Stimulated activated CD8-positive, alpha-beta memory T cell treated with anti-CD3 and anti-CD28 coated beads, Interleukin-15, amount 100 ng/mL, for 24 hours (primary cell): Measurements from ENCODE around the gene MYO1B.

Experiments used
- DNase-seq: peaks from one replicate; pipeline ENCODE4 v3.0.0-alpha.2; 2020; ENCODE audit warnings: low read depth

Gene MYO1B

GRCh38 chr2:191360918-191361317, 115.7 kb downstream of the MYO1B start:
- no peak for DNase-seq

DNA sequence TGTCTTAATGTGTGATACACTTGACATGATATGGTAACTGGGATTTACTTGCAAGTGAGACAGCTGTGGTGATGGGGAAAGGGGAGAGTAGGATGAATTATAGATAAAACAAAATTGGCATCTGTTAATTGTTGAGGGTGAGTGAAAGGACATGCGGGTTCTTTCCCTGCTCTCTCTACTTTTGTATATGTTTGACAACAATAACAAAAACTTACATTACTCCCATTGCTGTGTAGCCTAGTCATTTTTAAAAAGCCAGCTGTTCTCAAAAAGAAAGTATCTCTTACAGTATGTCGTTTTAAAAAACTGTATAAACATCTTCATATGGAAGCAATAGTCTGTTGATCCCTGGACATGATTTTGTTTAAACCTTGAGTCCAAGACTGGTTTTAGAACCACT, 117.6 kb downstream of the MYO1B start:
- DNase-seq, result no peak

DNA sequence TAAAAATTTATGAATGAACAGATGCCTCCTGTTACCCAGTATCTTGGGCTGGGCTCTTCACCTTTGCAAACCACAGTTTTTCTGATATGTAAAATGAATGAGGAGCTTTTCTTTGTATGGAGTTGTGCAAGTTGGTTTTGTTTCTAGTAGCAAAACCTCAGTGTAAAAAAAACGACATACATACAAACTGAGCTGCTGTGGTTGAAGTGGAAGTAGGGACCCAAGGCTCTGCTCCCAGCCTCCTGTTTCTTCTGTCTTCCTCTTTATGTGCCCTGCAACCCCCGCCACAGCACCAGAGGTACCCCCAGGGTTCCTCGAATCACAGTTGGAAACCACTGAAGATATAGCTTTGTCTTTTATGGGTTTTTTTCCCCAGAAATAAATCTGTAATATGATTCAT, 118.1 kb downstream of the MYO1B start:
- DNase-seq, result no peak

- no peak for DNase-seq
These were observed 119.9 kb downstream of the MYO1B start for GRCh38 chr2:191365089-191365488.

DNA sequence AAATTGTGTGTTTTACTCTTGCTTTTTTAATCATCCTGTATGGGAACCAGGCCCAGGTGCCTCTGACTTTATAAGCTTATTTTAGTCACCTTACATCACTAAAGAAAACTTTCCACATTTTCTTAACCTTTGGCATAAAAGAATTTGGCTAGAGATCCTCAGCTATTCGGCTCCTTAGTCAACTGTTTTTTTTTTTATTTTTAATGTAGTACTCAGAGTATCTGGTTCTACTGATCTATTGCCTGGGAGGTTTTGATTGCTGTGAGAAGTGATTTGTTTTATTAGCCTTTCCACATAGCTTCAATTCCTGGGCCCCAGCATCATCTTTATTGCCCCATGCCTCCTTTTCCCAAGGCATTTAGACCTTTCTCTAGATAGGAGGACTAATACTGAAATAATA, 121.0 kb downstream of the MYO1B start:
- DNase-seq, result no peak

- no peak for DNase-seq
These were observed 123.8 kb downstream of the MYO1B start for GRCh38 chr2:191369034-191369433.

GRCh38 chr2:191374366-191374765, 129.2 kb downstream of the MYO1B start:
- DNase-seq, result no peak

- DNase-seq, result no peak
These were observed 129.7 kb downstream of the MYO1B start for GRCh38 chr2:191374939-191375338.

DNA sequence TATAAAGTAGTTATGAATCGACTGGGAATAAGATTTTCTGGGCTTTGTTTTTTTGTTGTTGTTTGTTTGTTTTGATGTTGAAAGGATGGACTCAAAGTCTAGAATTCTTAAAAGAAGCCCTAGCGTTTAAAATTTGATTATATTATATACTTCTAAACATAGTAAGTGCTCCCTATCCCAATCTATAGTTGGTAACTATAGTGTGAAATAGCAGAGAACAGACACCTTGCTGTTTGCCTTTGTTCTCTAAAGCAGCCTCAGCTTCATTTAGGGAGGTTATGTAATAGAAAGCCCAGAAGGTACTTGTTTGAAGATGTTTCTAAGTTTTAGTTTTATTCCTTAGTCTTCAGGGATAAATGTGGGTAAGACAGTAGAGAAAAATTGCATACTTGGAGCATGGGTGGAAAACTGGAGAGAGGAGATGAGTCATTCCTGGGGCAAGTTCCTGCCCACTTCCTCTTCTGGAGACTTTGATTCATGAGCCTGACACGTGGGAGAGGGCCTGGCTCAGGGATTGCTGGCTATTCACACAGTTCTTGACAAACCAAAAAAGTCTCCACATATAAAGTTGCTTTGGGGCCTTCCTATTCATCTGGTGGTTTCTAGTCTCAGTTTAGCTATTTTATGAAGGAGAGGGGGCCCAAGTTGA, 131.9 kb downstream of the MYO1B start:
- no peak for DNase-seq

- no peak for DNase-seq
These were observed 134.2 kb downstream of the MYO1B start for GRCh38 chr2:191379375-191379774.

GRCh38 chr2:191382801-191383200, 137.6 kb downstream of the MYO1B start:
- DNase-seq, result no peak

GRCh38 chr2:191383486-191383885, 138.3 kb downstream of the MYO1B start:
- no peak for DNase-seq

DNA sequence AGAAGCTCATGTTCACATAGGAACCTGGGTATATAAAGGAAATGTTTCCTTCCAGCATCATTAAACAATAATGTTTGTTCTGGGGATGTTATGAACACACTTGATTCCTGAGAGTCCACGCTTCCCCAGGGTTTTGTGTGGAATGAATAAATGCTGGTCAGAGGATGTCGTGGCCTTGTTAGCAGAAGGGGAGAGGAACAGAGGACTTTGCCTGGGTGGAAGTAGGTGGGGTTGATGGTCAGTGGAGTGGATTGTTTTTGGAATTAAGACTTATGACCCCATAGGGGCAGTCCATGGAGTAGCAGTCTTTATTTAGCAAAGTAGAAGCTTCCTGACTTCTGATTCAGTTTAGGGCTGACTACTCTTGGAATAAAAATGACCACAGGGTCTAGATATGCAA, 139.6 kb downstream of the MYO1B start:
- DNase-seq, result no peak

DNA sequence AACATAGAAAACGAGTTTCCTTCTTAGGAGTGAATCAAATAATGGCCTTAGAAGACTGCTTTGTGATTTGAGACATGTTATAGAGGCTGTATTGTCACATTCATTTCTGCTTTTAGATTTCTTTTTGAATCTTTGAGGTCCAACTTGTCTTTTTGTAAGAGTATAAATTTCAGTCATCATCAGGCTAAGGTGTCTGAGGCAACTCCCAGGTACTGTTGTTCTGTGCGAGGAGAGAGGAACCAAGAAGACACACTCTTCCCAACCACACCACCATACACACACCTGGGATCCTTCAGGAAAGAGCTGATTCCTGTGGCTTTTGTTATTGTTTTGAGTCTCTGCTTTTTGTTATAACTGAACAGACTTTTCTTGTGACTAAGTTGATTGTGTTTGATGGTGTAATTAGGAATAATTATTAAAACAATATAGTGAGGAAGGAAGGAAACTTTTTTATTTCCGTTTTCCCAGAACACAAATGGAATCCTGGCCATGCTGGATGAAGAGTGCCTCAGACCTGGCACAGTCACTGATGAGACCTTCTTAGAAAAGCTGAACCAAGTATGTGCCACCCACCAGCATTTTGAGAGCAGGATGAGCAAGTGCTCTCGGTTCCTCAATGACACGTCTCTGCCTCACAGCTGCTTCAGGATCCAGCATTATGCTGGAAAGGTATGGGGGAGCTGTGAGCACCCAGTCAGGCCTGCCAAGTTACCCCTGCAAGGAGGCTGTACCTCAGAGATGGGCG, 140.4 kb downstream of the MYO1B start:
- no peak for DNase-seq

GRCh38 chr2:191386938-191387536, 141.8 kb downstream of the MYO1B start:
- DNase-seq, result no peak

DNA sequence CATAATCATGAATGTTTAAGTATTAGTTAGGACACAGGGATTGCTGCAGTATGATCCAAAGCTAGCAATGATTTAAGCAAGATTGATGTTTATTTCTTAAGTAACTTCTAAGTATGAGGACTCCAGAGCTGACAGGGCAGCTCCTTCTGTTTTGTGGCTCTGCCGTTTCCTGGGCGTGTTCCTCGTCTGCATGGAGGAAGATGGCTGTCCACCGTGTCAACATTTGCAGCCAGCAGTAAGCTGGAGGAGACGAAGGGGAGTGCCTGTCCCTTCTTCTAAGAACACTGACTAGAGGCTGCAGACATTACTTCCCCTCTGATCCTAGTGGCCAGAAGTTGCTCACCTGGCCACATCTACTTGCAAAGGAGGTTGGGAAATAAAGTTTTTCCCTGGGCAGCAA, 144.1 kb downstream of the MYO1B start:
- DNase-seq, result no peak

GRCh38 chr2:191391171-191391570, 146.0 kb downstream of the MYO1B start:
- no peak for DNase-seq

- no peak for DNase-seq
These were observed 148.8 kb downstream of the MYO1B start for GRCh38 chr2:191394043-191394442.

- no peak for DNase-seq
These were observed 151.6 kb downstream of the MYO1B start for GRCh38 chr2:191396794-191397193.

DNA sequence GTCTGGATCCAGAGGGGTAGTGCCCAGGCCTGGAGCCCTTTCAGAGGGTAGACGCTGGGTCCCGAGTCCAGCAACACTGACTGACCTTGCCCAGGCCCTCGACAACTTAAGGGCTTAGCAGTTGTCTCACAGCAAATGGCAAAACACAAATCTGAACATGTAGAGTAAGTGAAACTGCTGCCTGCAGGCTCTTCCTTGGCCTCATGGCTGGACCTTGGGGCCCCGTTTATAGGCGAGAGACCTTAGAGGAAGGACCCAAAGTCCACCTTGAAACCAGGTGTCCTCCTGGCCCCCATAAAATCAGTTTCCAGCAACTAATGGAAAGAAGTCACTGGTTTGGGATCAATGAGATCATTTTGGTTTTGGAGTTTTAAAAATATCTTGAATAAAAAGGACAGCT, 154.4 kb downstream of the MYO1B start:
- DNase-seq, result no peak

DNA sequence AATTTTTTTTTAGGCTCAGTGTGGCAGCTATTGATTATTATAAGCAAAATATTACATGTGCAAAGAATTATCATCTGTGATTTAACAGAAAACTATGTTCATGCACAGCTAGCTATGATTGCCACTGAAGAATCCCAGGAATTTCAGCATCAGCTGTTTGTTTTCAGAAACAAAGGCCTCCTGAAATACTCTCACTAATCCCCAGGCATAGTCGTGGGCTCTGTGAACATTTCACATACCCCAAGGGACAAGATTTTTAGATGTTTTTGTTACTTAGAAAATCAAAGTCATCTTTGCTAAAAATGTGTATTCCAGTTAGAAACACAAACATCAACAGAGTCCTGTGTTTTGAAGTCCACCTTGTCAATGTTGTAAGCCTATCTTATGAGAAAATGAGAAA, 156.1 kb downstream of the MYO1B start:
- DNase-seq, result no peak

DNA sequence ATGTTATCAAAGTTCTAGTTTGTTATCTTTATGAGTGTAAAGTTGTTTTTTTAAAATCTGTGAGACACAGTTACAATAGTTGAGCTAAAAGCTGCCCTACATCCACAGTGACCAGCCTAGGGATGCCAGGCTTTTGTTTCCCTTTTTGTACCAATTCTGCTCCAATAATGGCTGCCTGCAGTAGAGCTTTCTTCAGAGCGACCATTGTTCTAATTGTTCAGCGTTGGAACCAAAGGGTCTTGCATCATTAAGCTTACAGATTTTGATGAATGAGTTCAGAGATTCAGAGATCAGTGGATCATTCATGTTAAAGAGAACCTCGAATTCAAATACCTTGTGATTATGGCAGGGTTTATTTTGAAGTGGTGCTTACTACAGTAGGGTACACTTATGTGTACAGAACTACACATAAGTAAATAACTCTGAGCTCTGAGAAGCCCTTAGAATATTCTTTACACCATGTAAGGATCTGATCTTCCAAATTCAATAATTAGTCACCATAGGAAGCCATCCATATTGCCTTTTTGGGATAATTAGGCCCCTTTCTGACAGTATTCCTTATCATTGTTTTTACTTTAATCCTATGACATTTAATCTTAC, 157.9 kb downstream of the MYO1B start:
- DNase-seq, result no peak

- no peak for DNase-seq
These were observed 159.4 kb downstream of the MYO1B start for GRCh38 chr2:191404568-191404991.
